Liver (tissue), 3 donors: ENCODE data around the gene EMP2.

Experiments used
- CTCF ChIP-seq: fragments of 150-350 bp; IDR thresholded peaks from 2 replicates; pipeline ENCODE4 v1.5.1; 2017; ENCODE audit warnings: improper control_type of control experiment, low read depth, low read length; ENCODE audit not compliant: missing input control
- EGR1 ChIP-seq, 2 donors: IDR thresholded peaks; 2 replicates each; pipeline ENCODE4 v1.6.1; 2016 to 2018; ENCODE audit warnings: antibody characterized with exemption in 2 of 2, low read depth in 2 of 2
- FOXA1 ChIP-seq: IDR thresholded peaks from 2 replicates; pipeline ENCODE4 v1.6.1; 2016; ENCODE audit warnings: antibody characterized with exemption
- GABPA ChIP-seq, 2 donors: IDR thresholded peaks in 1 of 2; conservative IDR thresholded peaks in 1 of 2; 2 replicates each; pipeline ENCODE4 v1.6.1; 2016; ENCODE audit warnings: antibody characterized with exemption in 2 of 2, mild to moderate bottlenecking in 1 of 2, moderate library complexity in 1 of 2
- JUND ChIP-seq, 2 donors: IDR thresholded peaks; 2 replicates each; pipeline ENCODE4 v1.6.1; 2016; ENCODE audit warnings: antibody characterized with exemption in 2 of 2
- MAX ChIP-seq: IDR thresholded peaks from 2 replicates; pipeline ENCODE4 v1.6.1; 2016; ENCODE audit warnings: antibody characterized with exemption
- RAD21 ChIP-seq, 2 donors: IDR thresholded peaks; 2 replicates each; pipeline ENCODE4 v1.6.1; 2016; ENCODE audit warnings: antibody characterized with exemption in 2 of 2, mild to moderate bottlenecking in 2 of 2
- REST ChIP-seq: IDR thresholded peaks from 2 replicates; pipeline ENCODE4 v1.6.1; 2016; ENCODE audit warnings: antibody characterized with exemption, mild to moderate bottlenecking
- SP1 ChIP-seq: IDR thresholded peaks from 2 replicates; pipeline ENCODE4 v1.6.1; 2018; ENCODE audit warnings: antibody characterized with exemption, mild to moderate bottlenecking
- TAF1 ChIP-seq: conservative IDR thresholded peaks from 2 replicates; pipeline ENCODE4 v1.6.1; 2016; ENCODE audit warnings: antibody characterized with exemption, mild to moderate bottlenecking
- YY1 ChIP-seq: IDR thresholded peaks from 2 replicates; pipeline ENCODE4 v1.6.1; 2016; ENCODE audit warnings: antibody characterized with exemption, mild to moderate bottlenecking
- TF ChIP-seq, protein P1 (sequence below): IDR thresholded peaks from 2 replicates; pipeline ENCODE4 v1.6.1; 2016; ENCODE audit warnings: antibody characterized with exemption
- TF ChIP-seq, protein P2 (sequence below): IDR thresholded peaks from 2 replicates; pipeline ENCODE4 v1.6.1; 2016; ENCODE audit warnings: antibody characterized with exemption
- donor health status: healthy.
- donor health status: healthy.

DNA sequence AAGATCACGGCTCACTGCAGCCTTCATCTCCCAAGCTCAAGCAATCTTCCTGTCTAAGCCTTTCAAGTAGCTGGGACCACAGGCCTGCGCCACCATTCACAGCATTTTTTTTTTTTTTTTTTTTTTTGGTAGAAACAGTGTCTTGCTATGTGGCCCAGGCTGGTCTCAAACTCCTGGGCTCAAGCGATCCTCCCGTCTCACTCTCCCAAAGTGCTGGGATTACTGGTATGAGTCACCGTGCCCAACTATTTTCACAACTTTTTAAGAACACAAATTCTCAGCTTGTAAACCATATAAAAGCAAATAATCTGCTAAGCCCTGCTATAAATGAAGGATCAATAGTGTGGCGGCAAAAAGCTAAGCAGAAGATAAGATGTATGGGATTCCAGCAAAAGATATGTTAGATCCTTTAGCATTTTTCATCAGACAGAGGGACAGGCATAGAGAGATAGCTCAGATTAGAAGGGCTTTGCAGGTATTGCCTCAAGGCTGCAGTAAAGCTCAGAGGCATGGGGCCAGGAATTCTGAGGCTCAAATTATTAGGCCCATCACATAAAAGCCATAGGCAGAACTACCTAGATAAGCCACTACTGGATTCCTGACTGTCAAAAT, 55.1 kb downstream of the EMP2 start:
- TF ChIP-seq, protein P1, sequence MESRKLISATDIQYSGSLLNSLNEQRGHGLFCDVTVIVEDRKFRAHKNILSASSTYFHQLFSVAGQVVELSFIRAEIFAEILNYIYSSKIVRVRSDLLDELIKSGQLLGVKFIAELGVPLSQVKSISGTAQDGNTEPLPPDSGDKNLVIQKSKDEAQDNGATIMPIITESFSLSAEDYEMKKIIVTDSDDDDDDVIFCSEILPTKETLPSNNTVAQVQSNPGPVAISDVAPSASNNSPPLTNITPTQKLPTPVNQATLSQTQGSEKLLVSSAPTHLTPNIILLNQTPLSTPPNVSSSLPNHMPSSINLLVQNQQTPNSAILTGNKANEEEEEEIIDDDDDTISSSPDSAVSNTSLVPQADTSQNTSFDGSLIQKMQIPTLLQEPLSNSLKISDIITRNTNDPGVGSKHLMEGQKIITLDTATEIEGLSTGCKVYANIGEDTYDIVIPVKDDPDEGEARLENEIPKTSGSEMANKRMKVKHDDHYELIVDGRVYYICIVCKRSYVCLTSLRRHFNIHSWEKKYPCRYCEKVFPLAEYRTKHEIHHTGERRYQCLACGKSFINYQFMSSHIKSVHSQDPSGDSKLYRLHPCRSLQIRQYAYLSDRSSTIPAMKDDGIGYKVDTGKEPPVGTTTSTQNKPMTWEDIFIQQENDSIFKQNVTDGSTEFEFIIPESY = no peak
- TF ChIP-seq JUND (IDR thresholded peaks at IDR 0.05) (no peak), CTCF (no peak), RAD21 (IDR thresholded peaks at IDR 0.05) (no peak), REST (no peak), FOXA1 (no peak), TAF1 (no peak), YY1 (no peak), GABPA (IDR thresholded peaks at IDR 0.05 in 1 of 2, conservative IDR thresholded peaks at IDR 0.05 in 1 of 2) (no peak), MAX (no peak), SP1 (no peak), EGR1 (IDR thresholded peaks at IDR 0.05; ENCODE audit: low read depth in 2 of 2) (no peak)
- TF ChIP-seq, protein P2, sequence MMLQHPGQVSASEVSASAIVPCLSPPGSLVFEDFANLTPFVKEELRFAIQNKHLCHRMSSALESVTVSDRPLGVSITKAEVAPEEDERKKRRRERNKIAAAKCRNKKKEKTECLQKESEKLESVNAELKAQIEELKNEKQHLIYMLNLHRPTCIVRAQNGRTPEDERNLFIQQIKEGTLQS = no peak
